ENCODE measurements around the gene NRN1.

NRN1 gene

GRCh38 chr6:6002005-6002847 is 4.5 kb downstream of the NRN1 start:
- DNase-seq: no peak

- no peak for DNase-seq
Measured at GRCh38 chr6:6001443-6001842, 5.3 kb downstream of the NRN1 start.

GRCh38 chr6:5999688-6000608 is 6.8 kb downstream of the NRN1 start:
- no peak for DNase-seq

GRCh38 chr6:5998711-5999687 is 7.7 kb downstream of the NRN1 start:
- DNase-seq: no peak

GRCh38 chr6:5998236-5998635 is 8.5 kb downstream of the NRN1 start:
- DNase-seq: no peak

- no peak for DNase-seq
Measured at GRCh38 chr6:5997420-5997987, 9.2 kb downstream of the NRN1 start.

GRCh38 chr6:5996714-5997419 is 9.9 kb downstream of the NRN1 start:
- DNase-seq: no peak

- no peak for DNase-seq
Measured at GRCh38 chr6:5995949-5996713, 10.6 kb downstream of the NRN1 start.

GRCh38 chr6:5995658-5995948 is 11.1 kb downstream of the NRN1 start:
- no peak for DNase-seq

- no peak for DNase-seq
Measured at GRCh38 chr6:5994999-5995657, 11.6 kb downstream of the NRN1 start.

GRCh38 chr6:5994234-5994998 is 12.3 kb downstream of the NRN1 start:
- no peak for DNase-seq

- no peak for DNase-seq
Measured at GRCh38 chr6:5992551-5993225, 14.0 kb downstream of the NRN1 start.

GRCh38 chr6:5990786-5991185 is 15.9 kb downstream of the NRN1 start:
- DNase-seq: no peak

GRCh38 chr6:5989141-5989723 is 17.5 kb downstream of the NRN1 start:
- DNase-seq: no peak

GRCh38 chr6:5986861-5987260 is 19.9 kb downstream of the NRN1 start:
- DNase-seq: no peak

- no peak for DNase-seq
Measured at GRCh38 chr6:5984150-5985089, 22.3 kb downstream of the NRN1 start.

All from CD4-positive, alpha-beta T cell treated with Interleukin-21 for 1 hour (primary cell).